T-helper 2 cell treated with Interferon-gamma antibody and Interleukin-4, amounts not matched to agents 5 μg/mL and 100 μg/mL, for 36 hours (primary cell): Measurements from ENCODE around the gene KCND2.
"Not testable (repeated sequence)": the region's sequence is repeated elsewhere in the genome, so short reads cannot be mapped to it uniquely, and the experiment has no call there.

Experiments used
- DNase-seq: peaks from one replicate; pipeline ENCODE4 v3.0.0; 2021; ENCODE audit warnings: low spot score
- H3K27ac Mint-ChIP-seq: one replicate; pipeline ENCODE4 v1.8.0; 2021; ENCODE audit warnings: mild to moderate bottlenecking, mixed read lengths
- H3K27me3 Mint-ChIP-seq: one replicate; pipeline ENCODE4 v1.8.0; 2021; ENCODE audit warnings: low read depth, mixed read lengths
- H3K36me3 Mint-ChIP-seq: one replicate; pipeline ENCODE4 v1.8.0; 2021; ENCODE audit warnings: low read depth, mixed read lengths
- H3K4me1 Mint-ChIP-seq: one replicate; pipeline ENCODE4 v1.8.0; 2021; ENCODE audit warnings: low read depth, mixed read lengths
- H3K4me3 Mint-ChIP-seq: one replicate; pipeline ENCODE4 v1.8.0; 2022; ENCODE audit warnings: mild to moderate bottlenecking, moderate library complexity, mixed read lengths
- H3K9me3 Mint-ChIP-seq: one replicate; pipeline ENCODE4 v1.8.0; 2021; ENCODE audit warnings: mixed read lengths

The KCND2 gene

GRCh38 chr7:120272701-120273475 is at the start of gene KCND2:
TSS of gene KCND2 (plus strand) at chr7:120273175.
- H3K4me1 Mint-ChIP-seq, result peaks cover 4% of the 10 kb centered on the region
- peak within 1 kb of the TSS; percentile 87 for H3K4me3 Mint-ChIP-seq
- H3K27me3 Mint-ChIP-seq, result peaks cover 28% of the 10 kb centered on the region
- no peaks in the 10 kb centered on the region for H3K9me3 Mint-ChIP-seq
- DNase-seq, result no peak
- peaks cover 2% of the 10 kb centered on the region for H3K36me3 Mint-ChIP-seq
- H3K27ac Mint-ChIP-seq, result no peak within 1 kb of the TSS

- Mint-ChIP-seq H3K4me1 (no peaks in the 10 kb centered on the region), H3K9me3 (peaks cover 8% of the 10 kb centered on the region), H3K27ac (no peak overlapping the region), H3K4me3 (no peak overlapping the region), H3K27me3 (no peaks in the 10 kb centered on the region), H3K36me3 (no peaks in the 10 kb centered on the region)
- no peak for DNase-seq
These were observed 46.8 kb upstream of the KCND2 start for GRCh38 chr7:120226188-120226587.

- Mint-ChIP-seq H3K4me3 (no peak overlapping the region), H3K9me3 (peaks cover 14% of the 10 kb centered on the region), H3K4me1 (no peaks in the 10 kb centered on the region), H3K27ac (no peak overlapping the region), H3K36me3 (no peaks in the 10 kb centered on the region), H3K27me3 (no peaks in the 10 kb centered on the region)
- no peak for DNase-seq
These were observed 45.7 kb upstream of the KCND2 start for GRCh38 chr7:120227255-120227654.

DNA sequence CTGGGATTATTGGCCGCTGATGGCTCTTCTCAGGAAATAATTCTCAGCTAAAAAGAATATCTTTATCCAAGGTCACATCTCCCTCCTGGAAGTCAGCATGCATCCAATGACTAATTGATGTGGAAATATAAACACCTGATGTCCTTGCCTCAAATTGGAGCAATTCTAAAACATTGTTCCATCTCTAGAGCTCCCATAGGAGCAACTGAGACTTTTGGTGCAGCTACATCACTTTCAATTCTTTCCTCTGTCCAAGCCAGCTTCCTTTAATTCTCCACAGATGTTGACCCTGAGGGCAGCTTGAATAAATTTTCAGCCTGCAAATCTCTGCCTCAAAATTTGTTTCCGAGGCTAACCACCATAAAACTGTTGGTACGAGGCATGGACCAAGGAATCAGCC is 43.9 kb upstream of the KCND2 start:
- H3K9me3 Mint-ChIP-seq, result peaks cover 14% of the 10 kb centered on the region
- H3K4me3 Mint-ChIP-seq, result no peak overlapping the region
- no peak for DNase-seq
- H3K36me3 Mint-ChIP-seq, result no peaks in the 10 kb centered on the region
- H3K27me3 Mint-ChIP-seq, result no peaks in the 10 kb centered on the region
- no peaks in the 10 kb centered on the region for H3K4me1 Mint-ChIP-seq
- no peak overlapping the region for H3K27ac Mint-ChIP-seq

GRCh38 chr7:120233338-120233737 is 39.6 kb upstream of the KCND2 start:
- Mint-ChIP-seq H3K27ac (no peak overlapping the region), H3K27me3 (no peaks in the 10 kb centered on the region), H3K36me3 (no peaks in the 10 kb centered on the region), H3K4me3 (no peak overlapping the region), H3K4me1 (no peaks in the 10 kb centered on the region), H3K9me3 (peaks cover 14% of the 10 kb centered on the region)
- DNase-seq, result no peak

- H3K27me3 Mint-ChIP-seq, H3K36me3 Mint-ChIP-seq: not testable (repeated sequence)
These were observed 32.6 kb upstream of the KCND2 start for GRCh38 chr7:120240350-120240749.

DNA sequence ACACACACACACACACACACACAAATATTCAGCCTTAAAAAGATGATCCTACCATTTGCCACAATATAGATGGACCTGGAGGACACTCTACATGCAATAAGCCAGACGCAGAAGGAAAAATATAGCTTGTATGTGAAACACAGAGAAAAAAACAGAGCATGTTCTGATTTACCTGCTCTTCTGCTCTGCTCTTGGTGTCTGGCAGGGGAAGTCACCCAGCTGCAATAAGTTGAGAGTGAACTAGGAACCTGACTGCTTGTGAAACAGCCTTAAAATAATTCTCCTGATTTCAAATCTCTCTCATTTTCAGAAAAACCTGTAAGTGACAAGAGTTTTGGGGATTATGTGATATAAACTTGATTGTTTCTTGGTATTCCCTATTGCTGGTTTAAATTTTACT is 31.0 kb upstream of the KCND2 start:
- DNase-seq, result no peak
- no peaks in the 10 kb centered on the region for H3K36me3 Mint-ChIP-seq
- no peaks in the 10 kb centered on the region for H3K4me1 Mint-ChIP-seq
- H3K9me3 Mint-ChIP-seq, result no peaks in the 10 kb centered on the region
- no peak overlapping the region for H3K4me3 Mint-ChIP-seq
- no peak overlapping the region for H3K27ac Mint-ChIP-seq
- no peaks in the 10 kb centered on the region for H3K27me3 Mint-ChIP-seq

More at GRCh38 chr7:120240350-120240749, 32.6 kb upstream of the KCND2 start:
- H3K4me3 Mint-ChIP-seq, H3K9me3 Mint-ChIP-seq, H3K27ac Mint-ChIP-seq, H3K4me1 Mint-ChIP-seq, DNase-seq: not testable (repeated sequence)

DNA sequence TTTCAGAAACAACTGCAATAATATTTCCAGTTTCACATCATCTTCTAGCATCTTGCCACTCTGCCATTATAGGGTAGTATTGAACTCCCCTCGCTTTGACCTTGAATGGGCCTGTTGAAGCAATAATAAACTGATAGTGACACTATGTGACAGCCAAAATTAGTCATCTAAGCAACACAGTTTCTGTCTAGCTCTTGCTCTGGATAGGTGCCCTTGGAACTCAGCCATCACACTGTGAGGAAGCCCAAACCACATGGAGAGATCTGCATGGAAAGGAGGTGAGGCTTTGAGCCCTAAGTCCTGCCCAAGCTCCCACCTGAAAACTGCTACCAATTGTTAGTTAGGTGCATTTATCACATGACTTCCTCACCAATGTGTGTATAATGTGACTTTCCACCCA is 18.1 kb upstream of the KCND2 start:
- no peak overlapping the region for H3K4me3 Mint-ChIP-seq
- no peaks in the 10 kb centered on the region for H3K27me3 Mint-ChIP-seq
- no peaks in the 10 kb centered on the region for H3K36me3 Mint-ChIP-seq
- H3K27ac Mint-ChIP-seq, result no peak overlapping the region
- H3K4me1 Mint-ChIP-seq, result no peaks in the 10 kb centered on the region
- H3K9me3 Mint-ChIP-seq, result no peaks in the 10 kb centered on the region
- no peak for DNase-seq

GRCh38 chr7:120256344-120257070 is 16.5 kb upstream of the KCND2 start:
- Mint-ChIP-seq H3K27me3 (no peaks in the 10 kb centered on the region), H3K4me1 (no peaks in the 10 kb centered on the region), H3K27ac (no peak overlapping the region), H3K36me3 (no peaks in the 10 kb centered on the region), H3K9me3 (no peaks in the 10 kb centered on the region), H3K4me3 (no peak overlapping the region)
- DNase-seq, result no peak

GRCh38 chr7:120259386-120259785 is 13.6 kb upstream of the KCND2 start:
- H3K4me3 Mint-ChIP-seq, result no peak overlapping the region
- H3K4me1 Mint-ChIP-seq, result no peaks in the 10 kb centered on the region
- no peak for DNase-seq
- no peaks in the 10 kb centered on the region for H3K9me3 Mint-ChIP-seq
- H3K27me3 Mint-ChIP-seq, result no peaks in the 10 kb centered on the region
- no peak overlapping the region for H3K27ac Mint-ChIP-seq
- no peaks in the 10 kb centered on the region for H3K36me3 Mint-ChIP-seq

- Mint-ChIP-seq H3K4me1 (no peaks in the 10 kb centered on the region), H3K36me3 (no peaks in the 10 kb centered on the region), H3K27me3 (no peaks in the 10 kb centered on the region), H3K27ac (no peak overlapping the region), H3K9me3 (no peaks in the 10 kb centered on the region), H3K4me3 (no peak overlapping the region)
- no peak for DNase-seq
These were observed 12.9 kb upstream of the KCND2 start for GRCh38 chr7:120260111-120260510.

GRCh38 chr7:120272261-120272660 is 714 bp upstream of the KCND2 start:
- Mint-ChIP-seq H3K36me3 (peaks cover 2% of the 10 kb centered on the region), H3K27ac (no peak overlapping the region), H3K4me1 (peaks cover 4% of the 10 kb centered on the region), H3K4me3 (peak overlapping the region; percentile 66), H3K27me3 (peaks cover 28% of the 10 kb centered on the region), H3K9me3 (no peaks in the 10 kb centered on the region)
- no peak for DNase-seq

DNA sequence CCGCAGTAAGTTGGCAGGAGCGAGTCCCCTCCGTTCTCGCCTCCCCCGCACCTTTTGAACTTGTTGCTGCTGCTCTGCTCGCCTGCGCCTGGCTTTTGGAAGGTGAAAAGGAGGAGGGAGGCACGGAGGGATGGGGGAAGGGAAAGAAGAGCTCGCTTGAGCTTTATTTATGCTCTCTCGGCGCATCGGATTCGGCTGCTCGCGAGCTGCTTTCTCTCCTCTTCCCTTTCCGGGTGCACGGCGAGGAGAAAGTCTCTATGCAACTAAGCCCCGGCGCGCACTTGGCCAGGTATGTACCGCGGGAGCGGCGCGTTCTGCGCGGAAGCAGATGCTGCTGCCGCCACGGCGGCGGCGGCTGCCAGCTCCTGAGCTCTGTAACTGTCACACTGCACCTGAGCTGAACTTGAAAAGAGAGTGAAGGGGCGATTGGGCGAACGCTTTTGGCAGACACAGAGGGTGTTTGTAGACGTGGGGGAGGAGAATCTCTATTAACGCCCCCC is 551 bp downstream of the KCND2 start:
- H3K27ac Mint-ChIP-seq, result no peak overlapping the region
- H3K9me3 Mint-ChIP-seq, result no peaks in the 10 kb centered on the region
- H3K36me3 Mint-ChIP-seq, result peaks cover 2% of the 10 kb centered on the region
- H3K27me3 Mint-ChIP-seq, result peaks cover 28% of the 10 kb centered on the region
- H3K4me3 Mint-ChIP-seq, result peak overlapping the region; percentile 87
- peaks cover 4% of the 10 kb centered on the region for H3K4me1 Mint-ChIP-seq
- DNase-seq, result no peak

DNA sequence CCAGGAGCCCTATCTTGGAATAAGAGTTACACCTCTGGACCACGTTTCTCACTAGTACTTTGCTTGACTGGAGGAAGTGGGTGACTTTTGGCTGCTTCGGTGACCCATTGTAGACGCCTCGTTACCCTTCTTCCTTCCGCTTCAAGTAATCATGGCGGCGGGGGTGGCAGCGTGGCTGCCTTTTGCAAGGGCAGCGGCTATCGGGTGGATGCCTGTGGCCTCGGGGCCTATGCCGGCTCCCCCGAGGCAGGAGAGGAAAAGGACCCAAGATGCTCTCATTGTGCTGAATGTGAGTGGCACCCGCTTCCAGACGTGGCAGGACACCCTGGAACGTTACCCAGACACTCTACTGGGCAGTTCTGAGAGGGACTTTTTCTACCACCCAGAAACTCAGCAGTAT is 1.5 kb downstream of the KCND2 start:
- no peak overlapping the region for H3K4me3 Mint-ChIP-seq
- no peak for DNase-seq
- no peaks in the 10 kb centered on the region for H3K9me3 Mint-ChIP-seq
- peaks cover 28% of the 10 kb centered on the region for H3K27me3 Mint-ChIP-seq
- H3K36me3 Mint-ChIP-seq, result peaks cover 2% of the 10 kb centered on the region
- H3K4me1 Mint-ChIP-seq, result peaks cover 4% of the 10 kb centered on the region
- H3K27ac Mint-ChIP-seq, result no peak overlapping the region
